GM12891 (cell line): ENCODE results near the gene TGFBI.

Experiments
- DNase-seq: peaks from one replicate; pipeline ENCODE4 v3.0.0; 2011; ENCODE audit warnings: low spot score; ENCODE audit not compliant: insufficient read length
- FAIRE-seq: peaks from 2 replicates; lab custom pipeline; 2011; peaks lifted over from hg19 to GRCh38; lab: Jason Lieb, UNC
- PAX5 ChIP-seq: IDR thresholded peaks from 2 replicates; pipeline ENCODE4 v1.6.1; 2011; ENCODE audit warnings: low read length, moderate library complexity, mild to moderate bottlenecking; ENCODE audit not compliant: insufficient read depth, severe bottlenecking
- POLR2A ChIP-seq: IDR thresholded peaks from 2 replicates; pipeline ENCODE4 v1.6.1; 2011; ENCODE audit warnings: low read depth, low read length, control low read depth
- POLR2AphosphoS5 ChIP-seq: IDR thresholded peaks from 2 replicates; pipeline ENCODE4 v1.6.1; 2011; ENCODE audit warnings: low read depth, low read length, control low read depth
- POU2F2 ChIP-seq: IDR thresholded peaks from 2 replicates; pipeline ENCODE4 v1.6.1; 2011; ENCODE audit warnings: low read depth, mild to moderate bottlenecking, control low read depth, low read length, moderate library complexity
- SPI1 ChIP-seq: IDR thresholded peaks from 2 replicates; pipeline ENCODE4 v1.6.1; 2011; ENCODE audit warnings: low read depth, low read length, control low read depth
- TAF1 ChIP-seq: IDR thresholded peaks from 2 replicates; pipeline ENCODE4 v1.6.1; 2011; ENCODE audit warnings: low read depth, low read length, control low read depth

The TGFBI gene

DNA sequence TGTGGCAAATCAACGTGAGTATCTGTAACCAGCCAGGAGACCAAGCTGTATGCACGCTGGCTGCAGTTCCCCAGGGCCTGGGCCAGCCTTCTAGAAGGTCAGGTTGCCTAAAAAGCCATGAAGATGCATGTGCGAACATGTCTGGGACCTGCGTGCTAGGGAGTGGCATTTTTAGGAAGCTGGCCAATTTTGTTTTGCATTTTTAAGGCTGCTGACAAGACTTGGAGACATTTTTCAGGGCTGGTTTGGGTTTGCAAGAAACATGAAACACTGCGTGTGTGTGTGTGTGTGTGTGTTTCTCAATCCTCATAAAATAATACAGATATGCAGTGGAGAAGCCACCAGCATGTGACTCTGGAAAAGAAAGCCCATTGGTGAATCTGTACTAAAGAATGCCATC is 5.1 kb downstream of the TGFBI start:
- no peak for FAIRE-seq
- no peak for DNase-seq
- TF ChIP-seq POLR2AphosphoS5 (no peak), SPI1 (no peak), POLR2A (no peak), POU2F2 (no peak), PAX5 (no peak), TAF1 (no peak)

DNA sequence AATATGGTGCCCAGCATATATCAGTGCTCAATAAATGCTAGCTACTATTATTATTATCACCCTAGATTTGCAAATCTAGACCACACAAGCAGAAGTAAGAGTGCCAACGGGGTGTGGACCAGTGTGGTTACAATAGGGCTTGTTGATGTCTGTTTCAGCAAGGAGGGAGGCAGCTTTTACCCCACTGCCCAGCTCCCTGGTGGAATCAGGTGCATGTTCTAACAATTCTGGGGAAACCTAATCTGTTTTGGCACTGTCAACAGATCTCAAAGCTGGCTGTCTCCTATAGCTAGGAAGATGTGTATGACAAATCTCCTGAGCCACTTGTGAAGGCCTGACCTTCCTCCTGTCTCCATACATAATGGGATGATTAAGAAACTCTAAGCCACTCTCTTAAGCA is 5.7 kb downstream of the TGFBI start:
- FAIRE-seq (no peak), DNase-seq (no peak)
- TF ChIP-seq SPI1 (no peak), POU2F2 (no peak), POLR2A (no peak), TAF1 (no peak), POLR2AphosphoS5 (no peak), PAX5 (no peak)

DNA sequence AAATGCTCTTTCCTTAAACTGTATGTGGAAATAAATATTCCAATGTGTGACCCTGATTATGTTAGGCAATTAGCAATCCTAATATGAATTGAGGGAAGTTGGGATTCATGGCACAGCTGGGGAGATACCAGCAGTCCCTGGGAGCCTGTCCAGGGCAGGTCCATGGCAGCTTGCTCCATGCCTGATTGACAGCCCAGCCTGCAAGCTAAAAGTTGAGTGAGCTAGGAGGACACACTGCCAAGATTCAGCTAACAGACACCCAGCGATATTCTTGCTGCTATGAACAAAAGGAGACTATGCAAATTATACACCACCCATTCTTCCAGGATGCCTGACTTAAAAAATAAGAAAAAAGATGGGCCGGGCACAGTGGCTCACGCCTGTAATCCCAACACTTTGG is 6.2 kb downstream of the TGFBI start:
- TF ChIP-seq POLR2A, result no peak
- no peak for TF ChIP-seq PAX5
- TF ChIP-seq TAF1, result no peak
- DNase-seq, result no peak
- FAIRE-seq, result no peak

DNA sequence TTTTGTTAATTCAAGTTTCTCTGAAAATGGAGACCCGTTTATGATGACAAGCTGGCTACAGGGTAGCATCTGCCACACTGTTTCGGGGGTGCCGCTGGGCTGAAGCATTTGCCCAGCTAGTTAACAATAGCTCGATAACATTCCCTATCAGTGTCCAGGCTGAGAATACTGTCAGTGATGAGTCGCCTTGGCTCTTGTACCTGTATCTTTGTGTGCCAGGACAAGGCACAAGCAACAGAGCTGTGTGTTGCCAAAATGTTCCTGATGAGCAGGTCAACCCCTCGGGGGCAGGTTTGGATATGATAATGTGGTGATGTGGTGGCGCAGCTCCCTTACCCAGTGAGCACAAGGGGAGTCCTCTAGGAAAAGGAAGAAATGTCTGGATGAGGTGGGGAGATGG is 7.0 kb downstream of the TGFBI start:
- TF ChIP-seq PAX5 (no peak), TAF1 (no peak), POU2F2 (no peak), SPI1 (no peak), POLR2AphosphoS5 (no peak), POLR2A (no peak)
- DNase-seq, result no peak
- no peak for FAIRE-seq

DNA sequence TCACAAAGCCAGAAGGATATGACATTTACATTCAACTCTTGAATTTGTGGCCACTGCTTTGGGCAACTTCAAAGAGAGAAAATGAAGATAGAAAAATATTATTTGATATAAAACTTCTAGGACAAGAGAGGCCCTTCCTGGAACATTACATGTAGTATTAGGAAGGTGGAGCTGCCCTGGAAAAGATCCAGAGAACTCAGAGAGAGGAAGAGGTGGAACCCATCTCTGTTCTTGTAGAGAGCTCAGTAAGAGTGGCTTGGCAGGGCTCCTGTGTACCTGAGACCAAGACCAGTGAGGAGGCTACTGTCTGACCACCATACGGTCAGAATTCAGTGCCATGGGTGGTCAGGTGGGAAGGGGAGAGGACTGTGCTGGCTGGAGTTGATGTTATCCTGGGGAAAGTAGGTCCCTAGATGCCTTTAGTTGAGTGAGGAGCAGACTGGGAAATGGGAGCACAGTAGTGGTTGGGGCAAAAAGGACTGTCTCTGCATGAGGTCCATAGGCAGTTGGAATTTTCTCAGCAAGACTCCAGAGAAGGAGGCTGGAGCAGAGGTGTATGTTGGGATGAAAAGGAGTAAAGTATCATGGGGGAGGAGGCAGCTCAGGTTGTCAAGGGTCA is 7.6 kb downstream of the TGFBI start:
- DNase-seq (no peak), FAIRE-seq (no peak)
- no peak for TF ChIP-seq TAF1
- no peak for TF ChIP-seq POLR2AphosphoS5
- no peak for TF ChIP-seq POLR2A
- TF ChIP-seq PAX5, result no peak
- no peak for TF ChIP-seq SPI1
- no peak for TF ChIP-seq POU2F2

DNA sequence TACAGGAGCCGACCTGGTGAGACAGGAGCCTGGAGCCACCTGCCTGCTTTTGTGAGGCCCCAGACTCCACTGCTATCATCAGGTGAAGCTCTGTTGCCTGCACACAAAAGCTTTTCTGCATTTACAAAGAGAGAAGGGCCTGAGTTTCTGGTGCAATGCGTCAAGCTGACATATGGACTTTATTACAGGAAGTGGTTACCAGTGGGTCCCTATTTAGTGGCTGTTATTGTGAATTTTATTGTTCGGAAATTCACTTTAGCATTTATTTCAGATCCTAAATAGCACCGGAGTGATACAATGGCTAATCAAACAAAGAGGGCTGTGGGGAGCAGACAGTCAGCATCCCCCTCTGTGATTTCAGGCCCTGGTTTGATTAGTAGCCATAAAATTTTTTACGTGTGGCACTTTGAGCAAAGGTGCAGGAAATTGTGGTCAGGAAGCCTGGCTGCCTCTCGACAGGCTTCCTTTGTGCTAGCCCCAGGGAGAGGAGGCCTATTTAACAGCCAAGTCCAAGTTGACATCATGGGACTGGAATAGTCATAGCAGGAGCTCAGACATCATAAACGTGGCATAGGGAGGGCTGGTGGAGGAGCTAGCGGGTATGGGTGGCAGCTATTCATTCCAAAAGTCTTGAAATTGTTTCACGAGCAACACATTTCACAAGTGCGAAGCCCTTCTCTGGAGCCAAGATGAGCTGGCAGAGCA is 8.4 kb downstream of the TGFBI start:
- no peak for FAIRE-seq
- TF ChIP-seq POLR2AphosphoS5 (no peak), POU2F2 (no peak), POLR2A (no peak), PAX5 (no peak), SPI1 (no peak)
- DNase-seq, result no peak

DNA sequence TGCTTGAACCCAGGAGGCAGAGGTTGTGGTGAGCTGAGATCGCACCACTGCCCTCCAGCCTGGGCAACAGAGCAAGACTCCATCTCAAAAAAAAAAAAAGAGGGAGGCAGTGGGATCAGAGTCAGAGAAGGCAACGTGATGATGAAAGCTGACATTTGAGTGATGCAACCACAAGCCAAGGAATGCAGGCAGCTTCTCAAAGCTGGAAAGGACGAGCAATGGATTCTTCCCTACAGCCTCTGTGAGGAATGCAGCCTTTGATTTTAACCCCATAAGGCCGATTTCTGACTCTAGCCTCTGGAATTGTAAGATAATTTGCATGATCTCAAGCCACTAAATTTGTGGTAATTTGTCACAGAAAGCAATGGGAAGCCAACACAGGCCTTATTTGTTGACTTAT is 9.8 kb downstream of the TGFBI start:
- DNase-seq, result no peak
- no peak for FAIRE-seq
- TF ChIP-seq TAF1 (no peak), POLR2A (no peak), POLR2AphosphoS5 (no peak), PAX5 (no peak), POU2F2 (no peak), SPI1 (no peak)

DNA sequence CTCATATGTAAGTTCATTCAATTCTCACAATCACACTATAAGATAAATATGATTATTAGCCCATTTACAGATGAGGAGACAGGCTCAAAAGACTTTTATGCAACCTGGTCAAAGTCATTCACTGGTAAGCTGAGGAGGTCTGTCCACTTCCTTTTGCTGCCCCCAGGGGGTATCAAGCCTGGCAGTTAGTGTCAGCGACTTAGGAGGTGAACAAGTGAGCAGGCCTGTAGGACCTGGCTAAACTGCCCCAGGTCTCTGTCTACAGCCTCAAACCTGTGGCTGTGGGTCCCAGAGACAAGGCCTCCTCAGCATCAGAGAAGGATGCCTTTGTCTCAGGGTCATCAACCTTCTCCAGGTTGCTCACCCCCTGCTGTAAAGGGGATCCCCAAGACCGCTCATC is 10.4 kb downstream of the TGFBI start:
- TF ChIP-seq POU2F2 (no peak), POLR2AphosphoS5 (no peak)
- FAIRE-seq (no peak), DNase-seq (no peak)

DNA sequence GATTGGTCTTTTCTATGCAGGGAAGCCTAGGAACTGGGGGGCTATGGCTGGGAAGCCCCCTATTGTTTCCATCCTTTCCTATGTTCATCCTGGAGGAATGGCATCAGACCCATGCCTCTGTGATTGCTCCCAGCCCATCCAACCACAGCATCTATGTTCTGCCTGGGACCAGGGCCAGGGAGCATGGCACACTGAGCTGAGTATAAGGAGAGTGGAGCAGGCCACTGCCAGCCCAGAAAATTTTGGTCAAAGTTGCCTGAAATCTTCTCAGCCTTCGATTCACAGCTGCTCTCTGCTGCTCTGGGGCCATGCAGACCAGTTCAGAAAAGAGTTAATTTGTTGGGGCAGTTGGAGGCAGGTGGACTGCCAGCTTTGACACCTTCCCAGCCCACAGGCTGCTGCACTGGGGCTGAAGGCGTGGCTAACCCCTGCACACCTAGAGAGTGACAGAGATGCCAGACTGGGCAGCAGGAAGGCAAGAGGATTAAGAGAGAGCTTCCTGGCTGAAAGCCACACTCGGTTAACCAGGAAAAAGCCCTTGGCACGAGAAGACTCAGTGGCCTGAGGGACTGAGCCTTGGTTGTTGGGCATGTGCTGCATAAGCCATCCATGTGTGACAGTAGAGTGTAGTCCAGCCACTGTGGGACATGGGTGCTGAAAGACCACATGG is 12.1 kb downstream of the TGFBI start:
- FAIRE-seq (no peak), DNase-seq (no peak)
- TF ChIP-seq TAF1, result no peak

DNA sequence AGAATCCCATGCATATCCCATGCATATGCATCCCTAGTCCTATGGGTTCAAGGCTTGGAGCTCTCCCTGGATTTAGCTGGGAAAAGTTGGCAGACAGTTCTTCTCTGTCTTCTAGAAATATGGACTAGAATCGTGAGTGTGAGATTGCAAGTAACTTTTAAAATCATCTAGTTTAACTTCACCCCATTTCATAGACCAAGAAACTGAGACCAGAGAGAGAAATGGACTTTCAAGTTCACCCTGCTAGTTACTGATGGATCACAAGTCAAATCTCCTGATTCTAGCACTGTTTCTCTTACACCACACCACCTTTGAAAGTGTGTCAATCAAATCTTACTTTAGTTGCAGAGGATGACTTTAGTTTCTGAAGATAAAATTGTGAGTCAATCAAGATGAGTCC is 13.4 kb downstream of the TGFBI start:
- no peak for FAIRE-seq
- TF ChIP-seq SPI1 (no peak), POLR2AphosphoS5 (no peak), TAF1 (no peak), POLR2A (no peak), PAX5 (no peak), POU2F2 (no peak)
- no peak for DNase-seq
